SK-N-SH (cell line): ENCODE data around the gene RASSF4. TPM values are rescaled to one million over a fixed set of nuclear protein-coding genes. Genes with fewer than 3 reads are reported as not detected.

Experiments used
- CTCF ChIA-PET: fragments of 300-600, 350-600 bp; formaldehyde crosslinking; extraction: SDS; loops from one replicate; lab custom pipeline; 2021; lab: Yijun Ruan, JAX
- POLR2A ChIA-PET: fragments of 350-600 bp; sonication (Branson Sonifier 250); formaldehyde crosslinking; extraction: SDS; loops from one replicate; lab custom pipeline; 2020; ENCODE audit warnings: antibody characterized with exemption, inconsistent platforms; lab: Yijun Ruan, JAX
- DNase-seq: peaks from one replicate; pipeline ENCODE4 v3.0.0; 2012
- H2AFZ ChIP-seq: fragments of 200-600 bp; sonication (generic); 2 replicates; pipeline ENCODE4 v1.8.1; 2016; ENCODE audit warnings: antibody characterized with exemption, mild to moderate bottlenecking, low read depth
- H3F3A ChIP-seq: fragments of 200-600 bp; sonication (generic); replicated peaks from 2 replicates; pipeline ENCODE3; 2016; ENCODE audit warnings: antibody characterized with exemption, mild to moderate bottlenecking; ENCODE audit not compliant: insufficient read depth
- H3K27ac ChIP-seq, 2 experiments: fragments of 200-500 bp in 1 of 2; fragments of 200-600 bp in 1 of 2; sonication (Bioruptor generic) in 1 of 2; sonication (generic), shearing (Covaris generic) in 1 of 2; 2 replicates each; pipeline versions ENCODE4 v1.5.1 to v1.6.1; 2014 to 2016; ENCODE audit warnings: low read depth in 2 of 2, inconsistent platforms in 1 of 2, low read length in 1 of 2, mild to moderate bottlenecking in 1 of 2, mixed read lengths in 1 of 2
- H3K27me3 ChIP-seq: fragments of 200-600 bp; sonication (generic), shearing (Covaris generic); 2 replicates; pipeline ENCODE4 v1.6.1; 2016; ENCODE audit warnings: mixed run types; ENCODE audit not compliant: insufficient read depth
- H3K36me3 ChIP-seq, 2 experiments: fragments of 200-500 bp in 1 of 2; fragments of 200-600 bp in 1 of 2; sonication (Bioruptor generic) in 1 of 2; sonication (generic) in 1 of 2; replicated peaks in 1 of 2; 2 replicates each; pipeline versions ENCODE3 to v1.5.1; 2014 to 2016; ENCODE audit warnings: low read length in 1 of 2, mild to moderate bottlenecking in 1 of 2; ENCODE audit not compliant: insufficient read depth in 2 of 2, control insufficient read depth in 1 of 2
- H3K4me1 ChIP-seq, 2 experiments: fragments of 200-500 bp in 1 of 2; fragments of 200-600 bp in 1 of 2; sonication (Bioruptor generic) in 1 of 2; sonication (generic), shearing (Covaris generic) in 1 of 2; 2 replicates each; pipeline versions ENCODE4 v1.5.1 to v1.6.1; 2014 to 2016; ENCODE audit warnings: low read depth in 1 of 2, low read length in 1 of 2, mixed run types in 1 of 2; ENCODE audit not compliant: insufficient read depth in 2 of 2, control insufficient read depth in 1 of 2
- H3K4me2 ChIP-seq: fragments of 200-600 bp; sonication (generic), shearing (Covaris generic); 2 replicates; pipeline ENCODE4 v1.6.1; 2017; ENCODE audit warnings: mixed run types
- H3K4me3 ChIP-seq, 2 experiments: fragments of 200-500 bp in 1 of 2; fragments of 200-600 bp in 1 of 2; sonication (Bioruptor generic) in 1 of 2; sonication (generic), shearing (Covaris generic) in 1 of 2; 2 replicates each; pipeline versions ENCODE4 v1.5.1 to v1.8.1; 2014 to 2016; ENCODE audit warnings: low read depth in 2 of 2, inconsistent platforms in 1 of 2, low read length in 1 of 2, mild to moderate bottlenecking in 1 of 2, mixed read lengths in 1 of 2, moderate library complexity in 1 of 2
- H3K79me2 ChIP-seq: fragments of 200-600 bp; sonication (generic); 2 replicates; pipeline ENCODE4 v1.8.1; 2017; ENCODE audit warnings: mild to moderate bottlenecking; ENCODE audit not compliant: insufficient read depth
- H3K9ac ChIP-seq: fragments of 200-600 bp; sonication (generic); 2 replicates; pipeline ENCODE4 v1.6.1; 2017; ENCODE audit warnings: mixed run types
- H3K9me2 ChIP-seq: fragments of 200-600 bp; sonication (generic); 2 replicates; pipeline ENCODE4 v1.6.1; 2017; ENCODE audit warnings: mixed run types
- H3K9me3 ChIP-seq: fragments of 200-600 bp; sonication (generic); 2 replicates; pipeline ENCODE4 v1.6.1; 2017; ENCODE audit warnings: mixed run types, mild to moderate bottlenecking, moderate library complexity
- H4K20me1 ChIP-seq: fragments of 200-600 bp; sonication (generic); 2 replicates; pipeline ENCODE4 v1.6.1; 2017; ENCODE audit warnings: mild to moderate bottlenecking, mixed run types; ENCODE audit not compliant: insufficient read depth
- CHD2 ChIP-seq: fragments of 150-350 bp; IDR thresholded peaks from 2 replicates; pipeline ENCODE4 v1.6.1; 2018; ENCODE audit warnings: low read length; ENCODE audit not compliant: partially characterized antibody
- ELF1 ChIP-seq: IDR thresholded peaks from 2 replicates; pipeline ENCODE4 v1.4.0; 2012
- EP300 ChIP-seq, 2 experiments: IDR thresholded peaks; 2 replicates each; pipeline versions ENCODE4 v1.4.0 to v1.6.1; 2012; ENCODE audit warnings: borderline replicate concordance in 1 of 2, low read depth in 1 of 2, low read length in 1 of 2
- EZH2phosphoT487 ChIP-seq: fragments of 200-600 bp; sonication (generic); IDR thresholded peaks from 2 replicates; pipeline ENCODE4 v1.6.1; 2017; ENCODE audit warnings: low read depth, mixed run types, mild to moderate bottlenecking, antibody characterized with exemption, moderate library complexity, borderline replicate concordance
- FOSL2 ChIP-seq: IDR thresholded peaks from 2 replicates; pipeline ENCODE4 v1.4.0; 2012; ENCODE audit warnings: low read depth, mild to moderate bottlenecking, moderate library complexity, borderline replicate concordance
- FOXJ3 ChIP-seq: sonication (generic); formaldehyde crosslinking; IDR thresholded peaks from 2 replicates; pipeline ENCODE4 v1.5.1; 2020; ENCODE audit warnings: mild to moderate bottlenecking, missing genetic modification reagents
- GABPA ChIP-seq: IDR thresholded peaks from 2 replicates; pipeline ENCODE4 v1.4.0; 2012; ENCODE audit warnings: low read depth, mild to moderate bottlenecking
- IRF3 ChIP-seq: fragments of 150-350 bp; IDR thresholded peaks from 2 replicates; pipeline ENCODE4 v1.6.1; 2016; ENCODE audit warnings: mild to moderate bottlenecking, low read depth, low read length
- JUND ChIP-seq: IDR thresholded peaks from 2 replicates; pipeline ENCODE4 v1.4.0; 2012
- MAX ChIP-seq: IDR thresholded peaks from 2 replicates; pipeline ENCODE4 v1.4.0; 2012; ENCODE audit warnings: low read depth
- MEF2A ChIP-seq: IDR thresholded peaks from 2 replicates; pipeline ENCODE4 v1.4.0; 2012; ENCODE audit warnings: low read depth, borderline replicate concordance
- POLR2AphosphoS5 ChIP-seq: IDR thresholded peaks from 2 replicates; pipeline ENCODE4 v1.6.1; 2012; ENCODE audit warnings: low read depth, low read length
- RCOR1 ChIP-seq: fragments of 150-350 bp; IDR thresholded peaks from 2 replicates; pipeline ENCODE4 v1.6.1; 2017; ENCODE audit warnings: antibody characterized with exemption, low read length
- REST ChIP-seq: IDR thresholded peaks from 2 replicates; pipeline ENCODE4 v1.6.1; 2012; ENCODE audit warnings: mild to moderate bottlenecking, low read depth, low read length, moderate library complexity
- SIN3A ChIP-seq: IDR thresholded peaks from 2 replicates; pipeline ENCODE4 v1.6.1; 2012; ENCODE audit warnings: low read depth, mild to moderate bottlenecking, low read length, moderate library complexity, borderline replicate concordance
- SMC3 ChIP-seq: IDR thresholded peaks from 2 replicates; pipeline ENCODE4 v1.6.1; 2012; ENCODE audit warnings: low read depth, low read length, improper control_type of control experiment
- TCF12 ChIP-seq: IDR thresholded peaks from 2 replicates; pipeline ENCODE4 v1.4.0; 2012
- USF1 ChIP-seq: IDR thresholded peaks from 2 replicates; pipeline ENCODE4 v1.4.0; 2012; ENCODE audit warnings: low read depth, borderline replicate concordance
- YY1 ChIP-seq: IDR thresholded peaks from 2 replicates; pipeline ENCODE4 v1.4.0; 2012; ENCODE audit warnings: low read depth, mild to moderate bottlenecking
- WGBS: methylation state at CpG from one replicate; pipeline ENCODE4 v1.1.6; 2017; ENCODE audit warnings: low lambda C conversion rate; 5-methylcytosine and 5-hydroxymethylcytosine counted together
- polyA plus RNA-seq, 3 experiments: library from polyadenylated mRNA; depleted of rRNA; stranded (reverse); fragments of >200 nt; gene quantifications; 2 replicates each; pipeline ENCODE4 v1.2.3, GENCODE V29; 2012

RASSF4 gene
- polyA plus RNA-seq, 1 of the 3 experiments (the other 2 are of a cell fraction): 11.0 TPM

GRCh38 chr10:44992732-44993225 is 33.2 kb downstream of the RASSF4 start:
- Histone ChIP-seq H3K79me2 (no peaks in the 10 kb centered on the region), H3K4me1 (no peaks in the 10 kb centered on the region; a peak in 1 of 4 replicates), H3K4me3 (no peak overlapping the region), H4K20me1 (no peaks in the 10 kb centered on the region), H3F3A (no peaks in the 10 kb centered on the region), H2AFZ (no peak overlapping the region), H3K9ac (no peak overlapping the region), H3K9me2 (no peaks in the 10 kb centered on the region), H3K27me3 (no peaks in the 10 kb centered on the region), H3K4me2 (no peak overlapping the region), H3K9me3 (no peaks in the 10 kb centered on the region), H3K36me3 (no peaks in the 10 kb centered on the region), H3K27ac (no peak overlapping the region)
- ChIA-PET POLR2A (no interaction called here), CTCF (interaction anchor here (4.5 kb wide), 1 partner anchor 60 kb away, joined by 22 read pairs; no protein-coding TSS in a partner anchor)
- WGBS: 93% methylated on average over 6 of the region's 8 CpGs
- no peak for DNase-seq
- TF ChIP-seq USF1 (no peak), EP300 (IDR thresholded peaks at IDR 0.05; ENCODE audit: borderline replicate concordance in 1 of 2, low read depth in 1 of 2, low read length in 1 of 2) (no peak), FOSL2 (no peak), FOXJ3 (CRISPR knock-in tag) (no peak), RCOR1 (no peak), SIN3A (no peak), CHD2 (no peak), EZH2phosphoT487 (no peak), MEF2A (no peak), ELF1 (no peak), MAX (no peak), YY1 (no peak), JUND (no peak), IRF3 (no peak), GABPA (no peak)

GRCh38 chr10:44993226-44993921 is 33.8 kb downstream of the RASSF4 start:
- Histone ChIP-seq H3K79me2 (no peaks in the 10 kb centered on the region), H3K4me2 (no peak overlapping the region), H3F3A (no peaks in the 10 kb centered on the region), H4K20me1 (no peaks in the 10 kb centered on the region), H3K4me3 (no peak overlapping the region), H3K9ac (no peak overlapping the region), H3K9me2 (no peaks in the 10 kb centered on the region), H3K27ac (no peak overlapping the region), H2AFZ (no peak overlapping the region), H3K9me3 (no peaks in the 10 kb centered on the region), H3K4me1 (no peaks in the 10 kb centered on the region; a peak in 1 of 4 replicates), H3K27me3 (no peaks in the 10 kb centered on the region), H3K36me3 (no peaks in the 10 kb centered on the region)
- WGBS: 90% methylated on average over 8 of the region's 14 CpGs
- TF ChIP-seq POLR2AphosphoS5 (no peak), TCF12 (no peak), REST (no peak), USF1 (no peak), JUND (no peak), SMC3 (no peak)
- ChIA-PET POLR2A (no interaction called here), CTCF (interaction anchor here (3.1 kb wide), 1 partner anchor 61 kb away, joined by 17 read pairs; no protein-coding TSS in a partner anchor)
- no peak for DNase-seq
